ENCODE data around the gene MFN1.

Gene MFN1

GRCh38 chr3:179369621-179370020 lies 22.1 kb downstream of the MFN1 start:
- H3K27ac Mint-ChIP-seq = no peak overlapping the region
- no peak overlapping the region for H3K4me3 Mint-ChIP-seq
- no peaks in the 10 kb centered on the region for H3K27me3 Mint-ChIP-seq (ENCODE audit: low read depth, poor library complexity)
- H3K9me3 Mint-ChIP-seq = no peaks in the 10 kb centered on the region
- no peak for DNase-seq
- H3K4me1 Mint-ChIP-seq = no peaks in the 10 kb centered on the region
- no peak for TF ChIP-seq CTCF (IDR thresholded peaks at IDR 0.05)
- H3K36me3 Mint-ChIP-seq (ENCODE audit: low read depth) = peaks cover 34% of the 10 kb centered on the region

DNA sequence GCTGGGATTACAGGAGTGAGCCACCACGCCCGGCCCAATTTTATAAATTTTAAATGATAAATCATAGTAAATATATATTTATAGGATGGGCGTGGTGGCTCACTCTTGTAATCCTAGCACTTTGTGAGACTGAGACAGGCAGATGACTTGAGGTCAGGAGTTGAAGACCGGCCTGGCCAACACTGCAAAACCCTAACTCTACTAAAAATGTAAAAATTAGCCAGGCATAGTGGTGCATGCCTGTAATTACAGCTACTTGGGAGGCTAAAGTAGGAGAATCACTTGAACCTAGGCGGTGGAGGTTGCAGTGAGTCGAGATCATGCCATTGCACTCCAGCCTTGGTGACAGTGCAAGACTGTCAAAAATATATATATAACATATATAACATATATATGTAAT lies 26.4 kb downstream of the MFN1 start:
- H3K4me1 Mint-ChIP-seq = no peaks in the 10 kb centered on the region
- no peak for TF ChIP-seq CTCF (IDR thresholded peaks at IDR 0.05)
- no peak for DNase-seq
- H3K36me3 Mint-ChIP-seq (ENCODE audit: low read depth) = peaks cover 32% of the 10 kb centered on the region
- no peaks in the 10 kb centered on the region for H3K9me3 Mint-ChIP-seq
- H3K27ac Mint-ChIP-seq = no peak overlapping the region
- no peak overlapping the region for H3K4me3 Mint-ChIP-seq
- H3K27me3 Mint-ChIP-seq (ENCODE audit: low read depth, poor library complexity) = no peaks in the 10 kb centered on the region

- H3K27ac Mint-ChIP-seq = no peak overlapping the region
- no peak for TF ChIP-seq CTCF (IDR thresholded peaks at IDR 0.05)
- H3K27me3 Mint-ChIP-seq (ENCODE audit: low read depth, poor library complexity) = no peaks in the 10 kb centered on the region
- DNase-seq = no peak
- H3K36me3 Mint-ChIP-seq (ENCODE audit: low read depth) = peaks cover 42% of the 10 kb centered on the region
- H3K9me3 Mint-ChIP-seq = no peaks in the 10 kb centered on the region
- no peak overlapping the region for H3K4me3 Mint-ChIP-seq
- no peaks in the 10 kb centered on the region for H3K4me1 Mint-ChIP-seq
These were observed 27.8 kb downstream of the MFN1 start for GRCh38 chr3:179375091-179375999.

DNA sequence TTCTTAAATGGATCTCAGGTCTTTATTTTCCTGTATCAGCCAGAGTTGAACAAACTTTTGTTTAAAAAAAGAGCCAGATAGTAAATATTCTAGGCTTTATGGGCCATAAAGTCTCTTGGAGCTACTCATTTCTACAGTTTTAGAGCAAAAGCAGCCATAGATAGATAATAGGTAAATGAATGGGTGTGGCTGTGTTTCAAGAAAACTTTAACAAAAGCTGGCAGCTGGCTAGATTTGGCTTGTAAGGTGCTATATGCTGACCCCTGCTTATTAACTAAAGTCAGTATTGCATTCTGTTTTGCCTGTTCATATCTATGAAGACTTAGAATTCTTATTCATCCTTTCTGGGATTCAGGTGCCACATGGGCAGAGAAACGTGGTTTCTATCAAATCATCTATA lies 29.0 kb downstream of the MFN1 start:
- Mint-ChIP-seq H3K4me1 (no peaks in the 10 kb centered on the region), H3K4me3 (no peak overlapping the region), H3K27ac (no peak overlapping the region), H3K9me3 (no peaks in the 10 kb centered on the region), H3K27me3 (ENCODE audit: low read depth, poor library complexity) (no peaks in the 10 kb centered on the region), H3K36me3 (ENCODE audit: low read depth) (peaks cover 40% of the 10 kb centered on the region)
- no peak for DNase-seq
- no peak for TF ChIP-seq CTCF (IDR thresholded peaks at IDR 0.05)

GRCh38 chr3:179391906-179392305 lies 44.4 kb downstream of the MFN1 start:
- DNase-seq = no peak
- Mint-ChIP-seq H3K36me3 (ENCODE audit: low read depth) (peaks cover 37% of the 10 kb centered on the region), H3K4me3 (no peak overlapping the region), H3K9me3 (no peaks in the 10 kb centered on the region), H3K27ac (no peak overlapping the region), H3K27me3 (ENCODE audit: low read depth, poor library complexity) (no peaks in the 10 kb centered on the region), H3K4me1 (no peaks in the 10 kb centered on the region)
- TF ChIP-seq CTCF (IDR thresholded peaks at IDR 0.05) = no peak

Data from nephron progenitor cell (in vitro differentiated cells).